GM12875 (cell line): ENCODE results near the gene CTBP1.
A peak's percentile ranks its signal among the peaks of the same experiment; 100 is the strongest.

Experiments
- H3K4me3 ChIP-seq: one replicate; pipeline ENCODE4 v1.5.1; 2011; ENCODE audit warnings: low read depth, low read length, control low read depth
- CTCF ChIP-seq: IDR thresholded peaks from 2 replicates; pipeline ENCODE4 v1.5.1; 2011; ENCODE audit warnings: low read depth, mild to moderate bottlenecking, control low read depth, inconsistent platforms, low read length, moderate library complexity, borderline replicate concordance; ENCODE audit not compliant: insufficient read depth

The CTBP1 gene

GRCh38 chr4:1244081-1244977 lies 4.6 kb downstream of the CTBP1 start:
- no peak for TF ChIP-seq CTCF
- H3K4me3 ChIP-seq: no peak overlapping the region

GRCh38 chr4:1243451-1244080 lies 5.4 kb downstream of the CTBP1 start:
- peak; percentile 52; the same call in 1 of the 2 replicates for TF ChIP-seq CTCF
- H3K4me3 ChIP-seq: no peak overlapping the region

GRCh38 chr4:1242506-1243450 lies 6.2 kb downstream of the CTBP1 start:
- no peak overlapping the region for H3K4me3 ChIP-seq
- TF ChIP-seq CTCF: no peak

- H3K4me3 ChIP-seq: no peak overlapping the region
- no peak for TF ChIP-seq CTCF
Observed at GRCh38 chr4:1241936-1242505, 6.9 kb downstream of the CTBP1 start.

- no peak for TF ChIP-seq CTCF
- no peak overlapping the region for H3K4me3 ChIP-seq
Observed at GRCh38 chr4:1241466-1241935, 7.4 kb downstream of the CTBP1 start.

GRCh38 chr4:1240721-1241465 lies 8.0 kb downstream of the CTBP1 start:
- TF ChIP-seq CTCF: no peak

More at GRCh38 chr4:1240721-1241465, 8.0 kb downstream of the CTBP1 start:
- no peak overlapping the region for H3K4me3 ChIP-seq
